A549 (cell line): Measurements from ENCODE around the gene TREH. TPM values are rescaled to one million over a fixed set of nuclear protein-coding genes. Genes with fewer than 3 reads are reported as not detected.

Source experiments
- ATAC-seq, 2 experiments: fragments of 200-7000 bp in 1 of 2; fragments of >200 bp in 1 of 2; cut with Nextera tagmentation in 1 of 2; cut with Tn5 transposase in 1 of 2; 3 replicates each; pipeline versions ENCODE4 v1.8.0 to v1.9.1; 2018 to 2020; ENCODE audit warnings: mild to moderate bottlenecking in 1 of 2, moderate library complexity in 1 of 2
- CTCF ChIA-PET: fragments of 300-600 bp; sonication (Branson Sonifier 250); formaldehyde crosslinking; extraction: SDS; loops from one replicate; lab custom pipeline; 2021; ENCODE audit warnings: antibody characterized with exemption, inconsistent platforms; lab: Yijun Ruan, JAX
- POLR2A ChIA-PET: fragments of 350-600 bp; formaldehyde crosslinking; extraction: SDS; loops from one replicate; lab custom pipeline; 2021; ENCODE audit warnings: antibody characterized with exemption, inconsistent platforms; lab: Yijun Ruan, JAX
- DNase-seq, 2 experiments: peaks; one replicate each; pipeline versions ENCODE4 v3.0.0 to v3.0.0-alpha.2; 2011 to 2016; ENCODE audit warnings: low read depth in 1 of 2, low spot score in 1 of 2
- FAIRE-seq: peaks from 2 replicates; lab custom pipeline; 2011; peaks lifted over from hg19 to GRCh38; lab: Jason Lieb, UNC
- H3K27ac ChIP-seq, 2 experiments: fragments of >200 bp; sonication (Bioruptor Twin); formaldehyde crosslinking; 3 replicates each; pipeline ENCODE4 v1.5.1; 2016 to 2017
- H3K4me1 ChIP-seq: fragments of >200 bp; sonication (Bioruptor Twin); formaldehyde crosslinking; 3 replicates; pipeline ENCODE4 v1.6.1; 2016
- H3K4me2 ChIP-seq: fragments of >200 bp; sonication (Bioruptor Twin); formaldehyde crosslinking; 3 replicates; pipeline ENCODE4 v1.6.1; 2016
- H3K4me3 ChIP-seq: fragments of >200 bp; sonication (Bioruptor Twin); formaldehyde crosslinking; 3 replicates; pipeline ENCODE4 v1.5.1; 2016
- H3K9me3 ChIP-seq: fragments of >200 bp; sonication (Bioruptor Twin); formaldehyde crosslinking; 3 replicates; pipeline ENCODE4 v1.6.1; 2016
- BHLHE40 ChIP-seq: IDR thresholded peaks from 2 replicates; pipeline ENCODE4 v1.6.1; 2012; ENCODE audit warnings: low read depth, low read length, inconsistent platforms
- CBX2 ChIP-seq: fragments of 200-600 bp; sonication (generic); IDR thresholded peaks from 2 replicates; pipeline ENCODE4 v1.6.1; 2016; ENCODE audit warnings: low read depth, mild to moderate bottlenecking, borderline replicate concordance
- CEBPB ChIP-seq, 2 experiments: fragments of >200 bp in 1 of 2; sonication (Bioruptor Twin) in 1 of 2; formaldehyde crosslinking in 1 of 2; IDR thresholded peaks; 2 replicates each; pipeline ENCODE4 v1.6.1; 2012 to 2016
- CHD4 ChIP-seq: fragments of 200-600 bp; sonication (generic); IDR thresholded peaks from 2 replicates; pipeline ENCODE4 v1.6.1; 2016; ENCODE audit warnings: antibody characterized with exemption, mild to moderate bottlenecking, borderline replicate concordance
- E2F6 ChIP-seq: IDR thresholded peaks from 2 replicates; pipeline ENCODE4 v1.6.1; 2012; ENCODE audit warnings: low read depth, borderline replicate concordance
- EHMT2 ChIP-seq: fragments of 200-600 bp; sonication (generic); IDR thresholded peaks from 2 replicates; pipeline ENCODE4 v1.6.1; 2016; ENCODE audit warnings: antibody characterized with exemption, low read depth, mild to moderate bottlenecking, moderate library complexity
- FOSL2 ChIP-seq, 2 experiments: fragments of 450-650 bp in 1 of 2; fragments of >200 bp in 1 of 2; sonication (Bioruptor Twin) in 1 of 2; formaldehyde crosslinking; IDR thresholded peaks; 2 replicates each; pipeline versions ENCODE4 v1.5.0 to v1.6.1; 2016 to 2020; ENCODE audit warnings: mild to moderate bottlenecking in 1 of 2, moderate library complexity in 1 of 2
- HDAC2 ChIP-seq: fragments of 200-600 bp; sonication (generic); IDR thresholded peaks from 2 replicates; pipeline ENCODE4 v1.6.1; 2016
- HES2 ChIP-seq: fragments of >200 bp; sonication (Bioruptor Twin); formaldehyde crosslinking; IDR thresholded peaks from 2 replicates; pipeline ENCODE4 v1.6.1; 2016
- HOXB13 ChIP-seq: fragments of 250-450 bp; sonication (Bioruptor Pico); IDR thresholded peaks from 2 replicates; pipeline ENCODE4 v1.5.0; 2020; ENCODE audit warnings: low read depth, mild to moderate bottlenecking, moderate library complexity
- JUN ChIP-seq, 2 experiments: fragments of >200 bp; sonication (Bioruptor Twin); formaldehyde crosslinking; IDR thresholded peaks; 2 replicates in 1 of 2; 3 replicates in 1 of 2; pipeline ENCODE4 v1.6.1; 2016 to 2017
- KDM1A ChIP-seq: fragments of 200-600 bp; sonication (generic); IDR thresholded peaks from 2 replicates; pipeline ENCODE4 v1.6.1; 2016; ENCODE audit warnings: low read depth, mild to moderate bottlenecking
- MAFK ChIP-seq: fragments of 450-650 bp; IDR thresholded peaks from 2 replicates; pipeline ENCODE4 v1.6.1; 2014; ENCODE audit not compliant: partially characterized antibody
- MYC ChIP-seq: IDR thresholded peaks from 2 replicates; pipeline ENCODE4 v1.6.1; 2012; ENCODE audit warnings: mild to moderate bottlenecking, inconsistent platforms, low read length, improper control_type of control experiment, borderline replicate concordance
- NPAS2 ChIP-seq: fragments of 250-450 bp; sonication (Bioruptor Pico); IDR thresholded peaks from 2 replicates; pipeline ENCODE4 v1.8.0; 2022; ENCODE audit warnings: mild to moderate bottlenecking, moderate library complexity, borderline replicate concordance
- PHF8 ChIP-seq: fragments of 200-600 bp; sonication (generic); IDR thresholded peaks from 2 replicates; pipeline ENCODE4 v1.6.1; 2016; ENCODE audit warnings: low read depth, mild to moderate bottlenecking, antibody characterized with exemption, moderate library complexity, borderline replicate concordance
- RNF2 ChIP-seq: fragments of 200-600 bp; sonication (generic); IDR thresholded peaks from 2 replicates; pipeline ENCODE4 v1.6.1; 2016; ENCODE audit warnings: low read depth, mild to moderate bottlenecking, antibody characterized with exemption, moderate library complexity, borderline replicate concordance
- ZFP36 ChIP-seq: fragments of 450-650 bp; IDR thresholded peaks from 2 replicates; pipeline ENCODE4 v1.6.1; 2014; ENCODE audit warnings: borderline replicate concordance; ENCODE audit not compliant: partially characterized antibody
- WGBS: methylation state at CpG from one replicate; pipeline ENCODE4 v1.1.6; 2017; ENCODE audit errors: missing lambda C conversion rate; 5-methylcytosine and 5-hydroxymethylcytosine counted together
- polyA plus RNA-seq, 4 experiments: library from polyadenylated mRNA; depleted of rRNA in 3 of 4; stranded (reverse); fragments of >200 nt; fragmentation: RNase III in 1 of 4; extraction: RNeasy Plus Mini Kit Qiagen cat#74134 plus additional on column Dnase treatment in 1 of 4; gene quantifications; 2 replicates in 3 of 4; 3 replicates in 1 of 4; pipeline ENCODE4 v1.2.3, GENCODE V29; 2011 to 2017
- TF ChIP-seq, protein P1 (sequence below): fragments of 200-600 bp; sonication (generic); IDR thresholded peaks from 2 replicates; pipeline ENCODE4 v1.6.1; 2016; ENCODE audit warnings: antibody characterized with exemption, mild to moderate bottlenecking, moderate library complexity
- TF ChIP-seq, protein P2 (sequence below): fragments of 450-650 bp; IDR thresholded peaks from 2 replicates; pipeline ENCODE4 v1.6.1; 2014; ENCODE audit warnings: antibody characterized with exemption
- TF ChIP-seq, protein P3 (sequence below): fragments of 250-450 bp; sonication (Bioruptor Pico); IDR thresholded peaks from 2 replicates; pipeline ENCODE4 v1.5.0; 2020; ENCODE audit warnings: low read depth, mild to moderate bottlenecking, moderate library complexity

TREH gene
- polyA plus RNA-seq, 2 of the 4 experiments (the other 2 are of a cell fraction) = 0.06 TPM; not detected in 1

GRCh38 chr11:118628031-118628430 lies 51.4 kb downstream of the TREH start:
- 98% methylated on average over 10 of the region's 20 CpGs for WGBS
- Histone ChIP-seq H3K4me2 (no peak overlapping the region), H3K9me3 (no peaks in the 10 kb centered on the region), H3K4me3 (no peak overlapping the region), H3K4me1 (peaks cover 23% of the 10 kb centered on the region), H3K27ac (no peak overlapping the region)
- POLR2A ChIA-PET = no interaction called here
- CTCF ChIA-PET = interaction anchor here (0.5 to 20.3 kb wide), 4 partner anchors 9 to 241 kb away, joined by 3 to 224 read pairs (median 9); partner anchors contain the start of gene PHLDB1
- ATAC-seq = no peak
- FAIRE-seq = no peak
- no peak for DNase-seq
- TF ChIP-seq BHLHE40 = no peak
- no peak for TF ChIP-seq E2F6
- TF ChIP-seq CBX2 = no peak
- TF ChIP-seq, protein P1, sequence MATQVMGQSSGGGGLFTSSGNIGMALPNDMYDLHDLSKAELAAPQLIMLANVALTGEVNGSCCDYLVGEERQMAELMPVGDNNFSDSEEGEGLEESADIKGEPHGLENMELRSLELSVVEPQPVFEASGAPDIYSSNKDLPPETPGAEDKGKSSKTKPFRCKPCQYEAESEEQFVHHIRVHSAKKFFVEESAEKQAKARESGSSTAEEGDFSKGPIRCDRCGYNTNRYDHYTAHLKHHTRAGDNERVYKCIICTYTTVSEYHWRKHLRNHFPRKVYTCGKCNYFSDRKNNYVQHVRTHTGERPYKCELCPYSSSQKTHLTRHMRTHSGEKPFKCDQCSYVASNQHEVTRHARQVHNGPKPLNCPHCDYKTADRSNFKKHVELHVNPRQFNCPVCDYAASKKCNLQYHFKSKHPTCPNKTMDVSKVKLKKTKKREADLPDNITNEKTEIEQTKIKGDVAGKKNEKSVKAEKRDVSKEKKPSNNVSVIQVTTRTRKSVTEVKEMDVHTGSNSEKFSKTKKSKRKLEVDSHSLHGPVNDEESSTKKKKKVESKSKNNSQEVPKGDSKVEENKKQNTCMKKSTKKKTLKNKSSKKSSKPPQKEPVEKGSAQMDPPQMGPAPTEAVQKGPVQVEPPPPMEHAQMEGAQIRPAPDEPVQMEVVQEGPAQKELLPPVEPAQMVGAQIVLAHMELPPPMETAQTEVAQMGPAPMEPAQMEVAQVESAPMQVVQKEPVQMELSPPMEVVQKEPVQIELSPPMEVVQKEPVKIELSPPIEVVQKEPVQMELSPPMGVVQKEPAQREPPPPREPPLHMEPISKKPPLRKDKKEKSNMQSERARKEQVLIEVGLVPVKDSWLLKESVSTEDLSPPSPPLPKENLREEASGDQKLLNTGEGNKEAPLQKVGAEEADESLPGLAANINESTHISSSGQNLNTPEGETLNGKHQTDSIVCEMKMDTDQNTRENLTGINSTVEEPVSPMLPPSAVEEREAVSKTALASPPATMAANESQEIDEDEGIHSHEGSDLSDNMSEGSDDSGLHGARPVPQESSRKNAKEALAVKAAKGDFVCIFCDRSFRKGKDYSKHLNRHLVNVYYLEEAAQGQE = no peak
- TF ChIP-seq MYC = no peak
- TF ChIP-seq CHD4 = no peak
- no peak for TF ChIP-seq NPAS2 (CRISPR knock-in tag)
- TF ChIP-seq, protein P2, sequence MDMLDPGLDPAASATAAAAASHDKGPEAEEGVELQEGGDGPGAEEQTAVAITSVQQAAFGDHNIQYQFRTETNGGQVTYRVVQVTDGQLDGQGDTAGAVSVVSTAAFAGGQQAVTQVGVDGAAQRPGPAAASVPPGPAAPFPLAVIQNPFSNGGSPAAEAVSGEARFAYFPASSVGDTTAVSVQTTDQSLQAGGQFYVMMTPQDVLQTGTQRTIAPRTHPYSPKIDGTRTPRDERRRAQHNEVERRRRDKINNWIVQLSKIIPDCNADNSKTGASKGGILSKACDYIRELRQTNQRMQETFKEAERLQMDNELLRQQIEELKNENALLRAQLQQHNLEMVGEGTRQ = no peak
- no peak for TF ChIP-seq CEBPB (IDR thresholded peaks at IDR 0.05)
- no peak for TF ChIP-seq JUN (IDR thresholded peaks at IDR 0.05)
- TF ChIP-seq HOXB13 (CRISPR knock-in tag) = no peak

GRCh38 chr11:118627566-118627965 lies 51.9 kb downstream of the TREH start:
- FAIRE-seq (no peak), DNase-seq (no peak), ATAC-seq (no peak)
- ChIA-PET CTCF (interaction anchor here (0.5 to 20.3 kb wide), 4 partner anchors 9 to 241 kb away, joined by 3 to 224 read pairs (median 9); partner anchors contain the start of gene PHLDB1), POLR2A (no interaction called here)
- H3K9me3 ChIP-seq = no peaks in the 10 kb centered on the region
- no peak for TF ChIP-seq HES2
- no peak for TF ChIP-seq EHMT2
- no peak for TF ChIP-seq PHF8
- TF ChIP-seq FOSL2 (IDR thresholded peaks at IDR 0.05) = no peak
- TF ChIP-seq FOSL2 (CRISPR knock-in tag; IDR thresholded peaks at IDR 0.05) = no peak
- WGBS = no CpG with 5 or more reads among the region's 10 CpGs
- H3K27ac ChIP-seq = no peak overlapping the region
- H3K4me1 ChIP-seq = peaks cover 27% of the 10 kb centered on the region
- H3K4me2 ChIP-seq = no peak overlapping the region
- no peak overlapping the region for H3K4me3 ChIP-seq

DNA sequence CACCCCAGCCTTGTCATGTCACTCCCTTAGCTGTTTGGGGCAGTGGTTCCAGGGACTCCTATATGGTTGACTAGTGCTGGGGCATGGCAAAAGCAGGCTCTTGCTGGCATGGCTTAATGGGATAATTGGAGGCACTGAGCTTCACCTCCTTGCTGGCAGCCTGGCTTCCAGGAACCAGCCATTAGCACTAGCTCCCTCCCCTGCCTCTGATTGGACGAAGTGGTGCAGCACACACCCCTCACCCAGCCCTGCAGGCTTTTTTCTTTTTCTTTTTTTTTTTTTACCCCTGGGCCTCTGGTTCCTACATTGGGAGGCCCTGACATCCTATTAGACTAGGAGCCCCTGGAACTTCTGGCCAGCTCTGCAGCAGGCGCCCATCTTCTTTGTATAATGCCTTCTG lies 53.5 kb downstream of the TREH start:
- ChIA-PET POLR2A (no interaction called here), CTCF (interaction anchor here (0.6 to 20.3 kb wide), 5 partner anchors 15 to 186 kb away, joined by 3 to 224 read pairs (median 9); partner anchors contain the start of gene PHLDB1)
- no peak overlapping the region for H3K4me2 ChIP-seq
- H3K4me1 ChIP-seq = peaks cover 43% of the 10 kb centered on the region
- no peak overlapping the region for H3K27ac ChIP-seq
- WGBS = 100% methylated on average over 2 of the region's 2 CpGs
- TF ChIP-seq HOXB13 (CRISPR knock-in tag) = no peak
- TF ChIP-seq, protein P3, sequence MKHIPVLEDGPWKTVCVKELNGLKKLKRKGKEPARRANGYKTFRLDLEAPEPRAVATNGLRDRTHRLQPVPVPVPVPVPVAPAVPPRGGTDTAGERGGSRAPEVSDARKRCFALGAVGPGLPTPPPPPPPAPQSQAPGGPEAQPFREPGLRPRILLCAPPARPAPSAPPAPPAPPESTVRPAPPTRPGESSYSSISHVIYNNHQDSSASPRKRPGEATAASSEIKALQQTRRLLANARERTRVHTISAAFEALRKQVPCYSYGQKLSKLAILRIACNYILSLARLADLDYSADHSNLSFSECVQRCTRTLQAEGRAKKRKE = no peak
- no peak for TF ChIP-seq MAFK
- TF ChIP-seq KDM1A = no peak
- no peak for TF ChIP-seq HDAC2
- no peak for TF ChIP-seq ZFP36
- no peak for TF ChIP-seq RNF2
- no peak for TF ChIP-seq MYC
- TF ChIP-seq, all 56 proteins: peak for 0
- H3K4me3 ChIP-seq = no peak overlapping the region
- ATAC-seq = no peak
- DNase-seq = no peak
- no peaks in the 10 kb centered on the region for H3K9me3 ChIP-seq
- no peak for FAIRE-seq
